ACC112 (cell line): ENCODE data around the gene KCNJ4.
"Not testable (repeated sequence)": the region's sequence is repeated elsewhere in the genome, so short reads cannot be mapped to it uniquely, and the experiment has no call there.

Experiments used
- H2AFZ ChIP-seq: fragments of 200-600 bp; sonication (generic); one replicate; pipeline ENCODE4 v1.6.0; 2017; ENCODE audit warnings: antibody characterized with exemption, low read length; ENCODE audit not compliant: unreplicated experiment
- H3K27ac ChIP-seq: fragments of 200-600 bp; sonication (generic); 2 replicates; pipeline ENCODE4 v1.5.1; 2014; ENCODE audit warnings: low read depth, mild to moderate bottlenecking, antibody characterized with exemption, low read length, moderate library complexity
- H3K27me3 ChIP-seq: fragments of 200-600 bp; sonication (generic); 2 replicates; pipeline ENCODE4 v1.6.1; 2014; ENCODE audit warnings: mild to moderate bottlenecking, antibody characterized with exemption, low read length, moderate library complexity, mixed read lengths; ENCODE audit not compliant: insufficient read depth
- H3K36me3 ChIP-seq: fragments of 200-600 bp; sonication (generic); 2 replicates; pipeline ENCODE4 v1.6.1; 2016; ENCODE audit warnings: mild to moderate bottlenecking, antibody characterized with exemption, low read length, moderate library complexity, mixed read lengths; ENCODE audit not compliant: insufficient read depth
- H3K4me1 ChIP-seq: fragments of 200-600 bp; sonication (generic); one replicate; pipeline ENCODE4 v1.6.1; 2016; ENCODE audit warnings: low read length, mixed read lengths; ENCODE audit not compliant: insufficient read depth, unreplicated experiment, control insufficient read depth
- H3K4me3 ChIP-seq: fragments of 200-600 bp; sonication (generic); 2 replicates; pipeline ENCODE4 v1.5.1; 2014; ENCODE audit warnings: mild to moderate bottlenecking, low read depth, low read length
- H3K79me2 ChIP-seq: fragments of 200-600 bp; sonication (generic); one replicate; pipeline ENCODE4 v1.6.0; 2016; ENCODE audit warnings: low read length; ENCODE audit not compliant: control insufficient read depth, unreplicated experiment, insufficient read depth

The KCNJ4 gene

DNA sequence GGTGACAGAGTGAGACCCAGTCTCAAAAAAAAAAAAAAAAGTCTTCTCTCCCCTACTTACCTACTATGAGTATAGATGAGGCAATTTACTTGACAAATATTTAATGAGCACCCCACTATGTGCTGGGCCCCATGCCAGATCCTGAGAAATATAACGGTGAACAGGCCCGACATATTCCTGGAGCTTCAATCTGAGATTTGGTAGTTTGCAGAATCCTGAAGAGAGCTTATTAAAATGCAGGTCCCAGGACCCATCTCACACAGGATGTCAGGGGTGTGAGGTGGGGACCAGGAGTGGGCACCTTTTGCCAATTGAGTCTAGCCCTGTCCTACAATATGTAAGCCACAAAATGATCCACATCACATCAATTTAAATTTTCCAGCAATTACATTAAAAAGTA lies 44.0 kb downstream of the KCNJ4 start:
- Histone ChIP-seq H3K27ac (no peak overlapping the region), H3K36me3 (no peaks in the 10 kb centered on the region), H3K4me3 (no peak overlapping the region), H2AFZ (no peak overlapping the region), H3K27me3 (no peaks in the 10 kb centered on the region), H3K4me1 (peaks cover 3% of the 10 kb centered on the region), H3K79me2 (no peaks in the 10 kb centered on the region)

- H3K36me3 ChIP-seq, H3K79me2 ChIP-seq, H3K27ac ChIP-seq, H3K4me3 ChIP-seq, H3K4me1 ChIP-seq, H2AFZ ChIP-seq, H3K27me3 ChIP-seq: not testable (repeated sequence)
Observed at GRCh38 chr22:38409916-38410315, 45.1 kb downstream of the KCNJ4 start.

DNA sequence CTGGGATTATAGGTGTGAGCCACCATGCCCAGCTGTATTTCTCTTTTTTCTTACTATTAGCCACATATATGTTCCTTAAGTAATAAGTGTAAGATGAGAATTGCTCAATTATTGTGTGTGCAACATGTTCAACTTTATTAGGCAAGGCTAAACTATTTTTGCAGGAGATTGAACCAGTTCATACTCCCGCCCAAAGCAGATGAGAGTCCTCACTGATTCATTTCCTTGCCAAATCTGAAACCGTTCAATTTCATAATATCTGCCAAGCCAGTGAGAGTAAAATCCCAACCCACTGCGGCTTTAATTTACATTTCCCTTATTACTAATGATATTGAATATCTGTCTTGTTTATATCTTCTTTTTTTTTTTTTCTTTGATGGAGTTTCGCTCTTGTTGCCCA lies 48.4 kb downstream of the KCNJ4 start:
- Histone ChIP-seq H3K4me3 (no peak overlapping the region), H3K27me3 (no peaks in the 10 kb centered on the region), H2AFZ (no peak overlapping the region), H3K36me3 (no peaks in the 10 kb centered on the region), H3K4me1 (no peaks in the 10 kb centered on the region), H3K79me2 (no peaks in the 10 kb centered on the region), H3K27ac (no peak overlapping the region)

- no peaks in the 10 kb centered on the region for H3K4me1 ChIP-seq
- H3K27me3 ChIP-seq = no peaks in the 10 kb centered on the region
Observed at GRCh38 chr22:38404419-38404818, 50.6 kb downstream of the KCNJ4 start.

GRCh38 chr22:38403812-38404211 lies 51.2 kb downstream of the KCNJ4 start:
- no peaks in the 10 kb centered on the region for H3K79me2 ChIP-seq
- H3K4me1 ChIP-seq = no peaks in the 10 kb centered on the region
- no peak overlapping the region for H3K4me3 ChIP-seq
- H2AFZ ChIP-seq = no peak overlapping the region
- no peak overlapping the region for H3K27ac ChIP-seq
- H3K27me3 ChIP-seq = no peaks in the 10 kb centered on the region
- no peaks in the 10 kb centered on the region for H3K36me3 ChIP-seq

More at GRCh38 chr22:38404419-38404818, 50.6 kb downstream of the KCNJ4 start:
- H3K79me2 ChIP-seq = no peaks in the 10 kb centered on the region
- no peak overlapping the region for H3K27ac ChIP-seq
- no peak overlapping the region for H2AFZ ChIP-seq
- no peak overlapping the region for H3K4me3 ChIP-seq
- no peaks in the 10 kb centered on the region for H3K36me3 ChIP-seq

GRCh38 chr22:38402204-38402603 lies 52.8 kb downstream of the KCNJ4 start:
- H3K4me1 ChIP-seq = no peaks in the 10 kb centered on the region
- H2AFZ ChIP-seq = no peak overlapping the region
- no peaks in the 10 kb centered on the region for H3K27me3 ChIP-seq
- no peak overlapping the region for H3K4me3 ChIP-seq
- H3K27ac ChIP-seq = no peak overlapping the region
- H3K79me2 ChIP-seq = peaks cover under 1% of the 10 kb centered on the region
- H3K36me3 ChIP-seq = no peaks in the 10 kb centered on the region

GRCh38 chr22:38401336-38402084 lies 53.5 kb downstream of the KCNJ4 start:
- Histone ChIP-seq H3K4me3 (no peak overlapping the region), H3K36me3 (no peaks in the 10 kb centered on the region), H3K27me3 (no peaks in the 10 kb centered on the region), H2AFZ (no peak overlapping the region), H3K79me2 (peaks cover 4% of the 10 kb centered on the region), H3K4me1 (no peaks in the 10 kb centered on the region), H3K27ac (no peak overlapping the region)

DNA sequence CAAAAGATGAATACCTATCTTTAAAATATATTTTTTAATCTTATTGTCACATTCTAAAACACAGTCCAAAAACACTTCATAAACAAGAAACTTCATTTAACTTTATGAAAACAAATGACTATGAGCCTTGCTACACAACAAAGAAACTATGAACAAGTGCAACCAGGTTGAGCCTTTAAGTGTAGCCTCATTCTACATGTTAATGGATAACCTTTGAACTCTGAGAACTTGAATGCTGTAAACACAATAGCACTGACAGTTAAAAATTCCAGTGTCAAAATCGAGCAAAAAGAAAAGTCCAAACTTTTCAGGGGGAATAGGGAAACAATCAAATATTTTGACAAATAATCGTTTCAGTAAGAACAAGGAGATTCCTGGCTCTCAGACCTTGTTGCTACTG lies 54.7 kb downstream of the KCNJ4 start:
- H3K4me3 ChIP-seq, H3K27ac ChIP-seq, H3K36me3 ChIP-seq, H3K27me3 ChIP-seq, H2AFZ ChIP-seq, H3K4me1 ChIP-seq: not testable (repeated sequence)
- peaks cover 10% of the 10 kb centered on the region for H3K79me2 ChIP-seq

DNA sequence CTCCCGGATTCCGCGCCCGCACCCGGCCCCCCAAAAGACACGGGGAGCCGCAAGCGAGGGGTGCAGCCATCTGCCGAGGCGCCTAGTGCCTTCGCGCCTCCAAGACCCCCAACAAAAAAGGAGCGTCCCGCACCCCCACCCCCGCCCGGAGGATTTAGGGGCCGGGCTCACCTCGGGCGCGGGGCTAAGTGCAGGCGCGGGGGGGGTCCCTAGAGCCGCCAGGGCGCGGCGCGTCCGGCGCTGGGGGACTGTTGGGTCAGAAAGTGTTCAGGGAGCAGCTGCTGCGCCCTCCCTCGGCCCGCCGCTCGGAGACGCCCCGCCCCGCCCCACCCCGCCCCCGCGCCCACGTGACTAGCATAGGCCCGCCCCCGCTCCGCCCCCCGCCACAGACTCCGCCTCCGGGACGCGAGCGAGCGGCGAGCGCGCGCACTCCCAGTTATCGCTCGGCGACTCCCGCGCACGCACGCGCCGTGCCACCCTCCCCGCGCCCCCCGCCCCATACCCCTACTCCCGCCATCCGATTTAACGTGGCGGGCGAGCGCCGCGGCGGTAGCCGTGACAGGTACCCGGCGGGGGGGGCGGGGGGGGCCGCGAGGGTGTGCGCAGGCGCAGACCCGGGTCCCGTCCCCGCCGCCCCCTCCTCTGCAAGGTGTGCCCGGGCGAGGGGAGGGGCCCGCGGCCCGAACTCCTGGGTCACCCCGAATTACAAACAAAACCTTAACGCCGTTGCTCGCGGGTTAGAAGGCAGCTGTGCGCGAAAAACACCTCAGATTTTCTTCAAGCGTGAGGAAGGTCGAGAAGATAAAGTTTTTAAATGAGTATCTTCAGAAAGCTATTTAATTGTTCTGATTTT lies 56.2 kb downstream of the KCNJ4 start:
- Histone ChIP-seq H3K27ac (no peak overlapping the region), H2AFZ (no peak overlapping the region), H3K36me3 (no peaks in the 10 kb centered on the region), H3K4me1 (no peaks in the 10 kb centered on the region), H3K27me3 (no peaks in the 10 kb centered on the region), H3K4me3 (peak overlapping the region; percentile 82), H3K79me2 (peaks cover 14% of the 10 kb centered on the region)

DNA sequence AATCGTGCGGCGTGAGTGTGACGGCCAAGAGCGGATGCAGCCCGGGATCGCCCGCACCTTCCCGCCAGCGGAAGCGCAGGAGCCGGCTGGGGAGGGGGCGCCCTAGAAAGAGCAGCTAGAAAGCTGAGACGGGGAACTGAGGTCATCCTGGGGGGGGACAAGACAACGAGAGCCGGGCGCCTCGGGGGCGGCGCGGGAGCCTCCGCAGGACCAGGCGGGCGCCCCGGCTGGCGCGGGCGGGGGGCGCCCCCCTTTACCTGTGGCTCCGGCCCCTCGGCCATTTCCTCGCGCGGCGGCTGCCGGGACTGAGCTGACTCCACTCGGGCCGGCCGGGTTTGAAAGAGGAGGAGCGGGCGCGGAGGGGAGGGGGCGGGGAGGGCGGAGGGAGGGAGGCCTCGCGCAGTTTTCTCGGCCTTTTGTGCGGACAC lies 56.8 kb downstream of the KCNJ4 start:
- H3K79me2 ChIP-seq = peaks cover 16% of the 10 kb centered on the region

More for the DNA sequence above, 56.8 kb downstream of the KCNJ4 start:
- not testable (repeated sequence) for H3K4me1 ChIP-seq, H2AFZ ChIP-seq, H3K27ac ChIP-seq, H3K27me3 ChIP-seq, H3K36me3 ChIP-seq
- H3K4me3 ChIP-seq = peak overlapping the region; percentile 81
